ENCODE measurements around the gene SCN5A.

Gene SCN5A

DNA sequence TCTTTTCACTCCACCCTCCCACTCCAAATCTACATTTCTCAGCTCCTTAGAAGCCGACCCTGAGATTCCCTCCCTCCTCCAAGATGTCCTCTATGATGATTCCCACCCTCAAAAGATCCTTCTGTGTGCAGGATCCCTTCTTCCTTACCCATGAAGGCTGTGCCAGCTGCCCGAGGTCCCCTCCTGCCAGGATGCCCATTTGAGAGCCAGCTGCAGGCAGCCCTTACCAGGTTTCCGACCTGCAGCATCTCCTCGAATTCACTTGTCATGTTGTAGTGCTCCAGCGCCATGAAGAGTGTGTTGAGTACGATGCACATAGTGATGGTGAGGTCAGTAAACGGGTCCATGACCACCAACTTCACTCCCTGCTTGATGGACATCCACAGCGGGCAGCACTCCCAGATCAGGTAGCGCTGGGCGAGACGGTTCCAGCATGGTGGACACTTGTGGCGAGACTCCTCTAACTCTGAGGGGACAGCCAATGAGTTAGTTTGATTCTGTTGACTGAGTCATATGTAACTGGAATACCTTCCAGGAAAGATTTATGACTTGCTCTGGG, 51.9 kb downstream of the SCN5A start:
- H3K36me3 ChIP-seq (ENCODE audit: insufficient read depth, low read length), result no peaks in the 10 kb centered on the region
- H3K9ac ChIP-seq (ENCODE audit: low read length), result no peak overlapping the region
- H3K27ac ChIP-seq (ENCODE audit: low read depth, low read length), result no peak overlapping the region
- no peak overlapping the region for H3K4me3 ChIP-seq (ENCODE audit: low read depth in 1 of 2, low read length in 2 of 2)
- H3K4me1 ChIP-seq (ENCODE audit: insufficient read depth, low read length), result no peaks in the 10 kb centered on the region
- no peaks in the 10 kb centered on the region for H3K27me3 ChIP-seq (ENCODE audit: control insufficient read depth in 1 of 2, insufficient read depth in 2 of 2, low read length in 2 of 2)
- no peaks in the 10 kb centered on the region for H3K9me3 ChIP-seq (ENCODE audit: low read length)

DNA sequence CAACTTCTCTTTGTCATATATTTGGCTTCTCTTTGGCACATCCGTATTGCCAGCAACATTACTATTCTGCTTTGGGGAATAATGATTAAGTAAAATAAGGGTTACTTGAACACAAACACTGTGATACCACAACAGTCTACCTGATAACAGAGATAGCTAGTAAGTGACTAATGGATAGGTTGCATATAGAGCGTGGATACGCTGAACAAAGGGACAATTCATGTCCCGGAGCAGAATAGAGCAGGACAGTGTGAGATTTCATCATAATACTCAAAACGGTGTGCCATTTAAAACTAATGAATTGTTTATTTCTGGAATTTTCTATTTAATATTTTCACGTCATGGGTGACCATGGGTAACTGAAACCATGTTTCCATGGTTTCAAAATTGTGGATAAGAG, 54.1 kb downstream of the SCN5A start:
- no peak overlapping the region for H3K27ac ChIP-seq (ENCODE audit: low read depth, low read length)
- H3K4me1 ChIP-seq (ENCODE audit: insufficient read depth, low read length), result peaks cover 5% of the 10 kb centered on the region
- no peak overlapping the region for H3K9ac ChIP-seq (ENCODE audit: low read length)
- no peaks in the 10 kb centered on the region for H3K9me3 ChIP-seq (ENCODE audit: low read length)
- no peaks in the 10 kb centered on the region for H3K36me3 ChIP-seq (ENCODE audit: insufficient read depth, low read length)
- no peaks in the 10 kb centered on the region for H3K27me3 ChIP-seq (ENCODE audit: control insufficient read depth in 1 of 2, insufficient read depth in 2 of 2, low read length in 2 of 2)
- no peak overlapping the region for H3K4me3 ChIP-seq (ENCODE audit: low read depth in 1 of 2, low read length in 2 of 2)

DNA sequence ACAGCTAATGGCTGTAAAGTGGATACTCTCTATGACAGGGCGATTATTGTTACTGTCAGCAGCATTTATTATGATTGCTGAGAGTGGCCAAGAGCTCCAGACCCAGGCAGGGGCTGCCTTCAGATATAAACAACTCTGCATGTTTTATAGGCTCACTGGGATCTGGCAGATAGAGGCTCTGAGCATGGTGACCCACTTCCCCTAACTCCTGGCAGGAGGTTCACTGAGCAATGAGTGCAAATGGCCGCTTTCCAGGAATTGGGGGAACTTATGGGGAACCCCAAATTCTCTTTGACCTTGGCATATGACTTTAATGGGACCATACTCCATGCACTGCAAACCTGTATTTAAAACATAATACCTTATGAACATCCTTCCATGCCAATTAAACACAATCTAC, 59.0 kb downstream of the SCN5A start:
- H3K27me3 ChIP-seq (ENCODE audit: control insufficient read depth in 1 of 2, insufficient read depth in 2 of 2, low read length in 2 of 2), result no peaks in the 10 kb centered on the region
- H3K4me1 ChIP-seq (ENCODE audit: insufficient read depth, low read length), result peaks cover 12% of the 10 kb centered on the region
- no peak overlapping the region for H3K27ac ChIP-seq (ENCODE audit: low read depth, low read length)
- no peaks in the 10 kb centered on the region for H3K36me3 ChIP-seq (ENCODE audit: insufficient read depth, low read length)
- no peaks in the 10 kb centered on the region for H3K9me3 ChIP-seq (ENCODE audit: low read length)
- H3K4me3 ChIP-seq (ENCODE audit: low read depth in 1 of 2, low read length in 2 of 2), result no peak overlapping the region
- no peak overlapping the region for H3K9ac ChIP-seq (ENCODE audit: low read length)

DNA sequence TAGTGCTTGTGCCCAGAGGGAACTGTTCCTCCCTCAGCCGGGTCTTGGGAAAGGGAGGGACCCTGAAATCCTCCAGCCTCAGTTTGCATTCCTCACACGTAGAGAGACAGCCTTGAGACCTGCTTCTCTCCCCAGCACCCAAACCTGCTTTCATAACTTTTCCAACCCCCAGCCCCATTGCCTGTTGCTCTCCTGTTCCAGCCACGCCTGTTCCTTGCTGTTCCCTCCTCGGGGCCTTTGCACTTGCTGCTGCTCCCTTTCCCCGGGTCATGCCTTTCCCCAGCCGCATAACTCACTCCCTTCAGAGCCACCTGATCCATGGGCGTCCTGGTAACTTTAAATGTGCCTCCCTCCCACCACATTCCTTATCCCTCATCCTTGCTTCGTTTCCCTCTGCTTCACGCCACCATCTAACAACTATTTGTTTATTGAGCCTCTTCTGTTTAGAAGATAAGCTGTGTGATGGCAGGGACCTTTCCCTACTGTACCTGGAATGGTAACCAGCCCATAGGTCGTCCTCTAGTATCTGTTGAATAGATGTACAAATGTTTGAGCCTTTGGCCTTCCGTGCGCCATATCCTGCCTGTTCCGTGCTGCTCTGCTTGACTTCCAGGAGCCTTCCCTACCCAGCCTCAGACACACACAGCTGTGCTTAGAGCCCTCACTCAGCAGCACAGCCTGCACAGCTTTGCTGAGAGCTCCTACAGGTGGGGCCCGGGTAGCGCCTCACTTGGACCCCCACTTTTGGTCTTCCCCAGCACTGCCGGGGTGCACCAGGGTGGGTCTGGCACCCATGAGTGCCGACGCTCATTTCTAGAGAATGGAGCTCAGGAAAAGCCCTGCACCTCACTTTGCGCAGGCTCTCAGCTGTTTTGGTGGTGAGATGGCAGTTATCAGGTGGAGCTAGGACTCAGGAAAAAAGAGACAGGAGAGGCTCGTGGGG, 60.2 kb downstream of the SCN5A start:
- H3K27me3 ChIP-seq (ENCODE audit: control insufficient read depth in 1 of 2, insufficient read depth in 2 of 2, low read length in 2 of 2), result no peaks in the 10 kb centered on the region
- H3K9ac ChIP-seq (ENCODE audit: low read length), result no peak overlapping the region
- H3K27ac ChIP-seq (ENCODE audit: low read depth, low read length), result no peak overlapping the region
- peaks cover 12% of the 10 kb centered on the region for H3K4me1 ChIP-seq (ENCODE audit: insufficient read depth, low read length)
- no peaks in the 10 kb centered on the region for H3K36me3 ChIP-seq (ENCODE audit: insufficient read depth, low read length)
- H3K4me3 ChIP-seq (ENCODE audit: low read depth in 1 of 2, low read length in 2 of 2), result no peak overlapping the region
- no peaks in the 10 kb centered on the region for H3K9me3 ChIP-seq (ENCODE audit: low read length)

DNA sequence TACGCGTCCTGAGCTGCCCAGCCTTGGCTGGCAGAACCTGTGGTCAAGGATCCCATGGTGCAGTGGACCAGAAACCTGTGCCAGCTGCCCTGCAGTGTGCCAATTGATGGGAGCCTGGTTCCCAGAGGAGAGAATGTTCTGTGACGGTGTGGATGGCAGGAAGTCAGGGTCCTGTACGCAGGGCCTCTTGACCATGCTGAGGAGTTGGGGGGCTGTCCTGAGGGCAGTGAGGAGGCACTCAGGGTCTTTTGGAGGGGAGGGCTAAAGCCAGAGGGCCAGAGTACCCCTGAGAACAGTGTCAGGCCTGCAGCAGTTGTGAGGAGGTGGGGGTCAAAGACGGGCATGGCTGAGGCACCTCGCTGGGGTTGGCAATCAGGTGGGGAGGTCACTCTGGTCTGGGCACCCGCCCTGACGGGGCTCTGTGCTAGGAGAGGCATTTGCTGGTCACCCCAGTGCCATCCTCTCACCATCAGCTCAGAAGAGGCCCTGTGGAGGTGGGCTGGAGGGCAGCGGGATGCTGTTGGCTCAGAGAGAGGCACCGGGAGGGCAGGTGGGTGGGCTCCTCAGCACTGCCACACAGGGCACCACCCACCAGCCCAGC, 61.0 kb downstream of the SCN5A start:
- H3K9ac ChIP-seq (ENCODE audit: low read length), result no peak overlapping the region
- H3K27me3 ChIP-seq (ENCODE audit: control insufficient read depth in 1 of 2, insufficient read depth in 2 of 2, low read length in 2 of 2), result no peaks in the 10 kb centered on the region
- no peaks in the 10 kb centered on the region for H3K9me3 ChIP-seq (ENCODE audit: low read length)
- no peak overlapping the region for H3K4me3 ChIP-seq (ENCODE audit: low read depth in 1 of 2, low read length in 2 of 2)
- no peaks in the 10 kb centered on the region for H3K36me3 ChIP-seq (ENCODE audit: insufficient read depth, low read length)
- H3K4me1 ChIP-seq (ENCODE audit: insufficient read depth, low read length), result peaks cover 12% of the 10 kb centered on the region
- no peak overlapping the region for H3K27ac ChIP-seq (ENCODE audit: low read depth, low read length)

DNA sequence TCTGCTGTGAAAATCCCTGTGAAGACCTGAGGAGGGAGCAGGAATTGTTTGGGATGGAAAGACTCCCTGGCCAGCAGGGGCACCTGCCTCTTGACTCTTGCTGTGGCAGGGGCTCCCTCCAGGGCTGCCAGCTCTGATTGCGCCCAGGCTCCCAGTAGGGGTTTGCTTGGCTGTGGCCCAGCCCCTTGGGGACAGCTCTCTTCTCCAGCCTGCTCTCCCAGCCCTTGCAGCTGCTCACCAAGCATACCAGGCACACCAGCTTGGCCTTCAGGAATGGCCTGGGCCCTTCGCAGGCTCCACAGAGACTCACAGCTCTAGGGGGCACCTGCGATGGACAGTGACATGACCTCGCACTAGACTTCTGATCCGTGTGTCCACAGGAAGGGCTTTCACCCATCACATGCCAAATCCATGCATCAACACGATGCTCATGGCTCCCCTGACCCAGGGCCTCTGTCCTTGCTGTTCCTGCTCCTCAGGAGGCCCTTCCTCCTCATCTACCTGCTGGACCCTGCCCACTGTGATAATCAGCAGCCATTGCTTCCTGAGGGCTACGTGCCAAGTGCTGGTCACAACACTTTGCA, 61.8 kb downstream of the SCN5A start:
- Histone ChIP-seq H3K27me3 (ENCODE audit: control insufficient read depth in 1 of 2, insufficient read depth in 2 of 2, low read length in 2 of 2) (no peaks in the 10 kb centered on the region), H3K4me3 (ENCODE audit: low read depth in 1 of 2, low read length in 2 of 2) (no peak overlapping the region), H3K4me1 (ENCODE audit: insufficient read depth, low read length) (peaks cover 12% of the 10 kb centered on the region), H3K9ac (ENCODE audit: low read length) (no peak overlapping the region), H3K27ac (ENCODE audit: low read depth, low read length) (no peak overlapping the region), H3K9me3 (ENCODE audit: low read length) (no peaks in the 10 kb centered on the region), H3K36me3 (ENCODE audit: insufficient read depth, low read length) (no peaks in the 10 kb centered on the region)

DNA sequence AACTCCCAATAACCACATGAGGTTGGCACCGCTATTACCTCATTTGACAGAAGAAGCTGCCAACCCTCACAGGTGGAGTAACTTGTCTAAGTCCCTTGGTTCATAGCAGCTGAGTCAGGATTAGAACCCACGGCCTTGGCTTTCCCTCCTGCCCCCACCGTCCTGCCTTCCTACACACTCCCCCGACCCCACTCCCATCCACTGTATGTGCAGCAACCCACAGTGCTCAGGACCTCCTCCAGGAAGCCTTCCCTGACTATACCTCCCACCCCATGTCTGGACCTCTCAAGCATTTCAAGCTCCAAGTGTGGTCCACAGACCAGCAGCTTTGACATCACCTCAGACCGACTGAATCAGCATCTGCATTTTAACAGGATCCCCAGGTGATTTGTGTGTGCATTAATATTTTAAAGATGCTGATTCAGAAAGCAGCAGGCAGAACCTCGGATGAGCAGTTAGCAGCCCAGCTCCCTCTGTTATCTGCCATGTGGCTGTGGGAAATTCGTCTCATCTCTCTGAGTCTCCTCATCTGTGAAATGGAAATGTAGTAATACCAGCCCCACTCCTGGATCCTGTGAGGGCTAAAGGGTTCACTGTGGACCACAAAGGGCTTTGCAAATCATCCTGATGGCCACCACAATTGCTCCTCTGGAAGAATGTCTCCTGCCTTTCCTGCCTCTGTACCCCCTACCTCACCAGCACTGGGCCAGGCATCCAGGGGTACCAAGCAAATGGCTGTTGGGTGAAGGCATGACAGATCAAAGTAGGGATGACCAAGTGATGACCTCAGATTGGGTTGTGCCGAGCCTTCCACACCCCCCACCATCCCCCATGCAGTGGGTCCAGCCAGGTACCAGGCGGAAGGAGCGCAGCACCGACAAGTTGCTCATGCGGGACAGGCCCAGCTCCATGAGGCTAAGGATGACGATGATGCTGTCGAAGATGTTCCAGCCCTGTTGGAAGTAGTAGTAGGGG, 62.7 kb downstream of the SCN5A start:
- Histone ChIP-seq H3K4me3 (ENCODE audit: low read depth in 1 of 2, low read length in 2 of 2) (no peak overlapping the region), H3K36me3 (ENCODE audit: insufficient read depth, low read length) (no peaks in the 10 kb centered on the region), H3K9me3 (ENCODE audit: low read length) (no peaks in the 10 kb centered on the region), H3K4me1 (ENCODE audit: insufficient read depth, low read length) (peaks cover 12% of the 10 kb centered on the region), H3K9ac (ENCODE audit: low read length) (no peak overlapping the region), H3K27me3 (ENCODE audit: control insufficient read depth in 1 of 2, insufficient read depth in 2 of 2, low read length in 2 of 2) (no peaks in the 10 kb centered on the region), H3K27ac (ENCODE audit: low read depth, low read length) (no peak overlapping the region)

DNA sequence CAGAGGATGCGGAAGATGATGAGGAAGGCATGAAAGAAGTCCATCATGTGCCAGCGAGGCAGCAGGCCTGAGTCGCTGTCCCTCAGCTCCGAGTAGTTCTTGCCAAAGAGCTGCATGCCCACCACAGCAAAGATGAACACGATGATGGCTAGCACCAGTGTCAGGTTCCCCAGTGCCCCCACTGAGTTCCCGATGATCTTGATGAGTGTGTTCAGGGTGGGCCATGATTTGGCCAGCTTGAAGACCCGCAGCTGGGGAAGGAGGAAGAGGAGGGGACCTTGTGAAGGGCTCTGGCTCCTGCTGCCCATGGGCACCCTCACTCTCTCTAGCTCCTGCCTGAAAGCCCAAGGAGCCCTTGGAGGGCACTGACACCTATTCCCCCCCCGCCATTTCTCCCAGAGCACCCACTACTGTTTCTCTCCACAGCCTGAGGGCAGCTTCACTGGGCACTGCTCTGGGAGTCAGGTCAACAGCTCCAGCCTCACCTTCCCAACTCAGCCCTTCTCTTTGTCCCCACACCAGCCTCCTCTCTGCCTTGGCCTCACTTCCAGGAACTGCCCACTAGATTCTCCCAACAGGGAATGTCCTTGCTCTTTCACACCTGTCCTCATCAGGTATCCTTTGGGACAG, 63.6 kb downstream of the SCN5A start:
- peaks cover 12% of the 10 kb centered on the region for H3K4me1 ChIP-seq (ENCODE audit: insufficient read depth, low read length)
- H3K9me3 ChIP-seq (ENCODE audit: low read length), result no peaks in the 10 kb centered on the region
- H3K9ac ChIP-seq (ENCODE audit: low read length), result no peak overlapping the region
- no peak overlapping the region for H3K4me3 ChIP-seq (ENCODE audit: low read depth in 1 of 2, low read length in 2 of 2)
- H3K27me3 ChIP-seq (ENCODE audit: control insufficient read depth in 1 of 2, insufficient read depth in 2 of 2, low read length in 2 of 2), result no peaks in the 10 kb centered on the region
- no peaks in the 10 kb centered on the region for H3K36me3 ChIP-seq (ENCODE audit: insufficient read depth, low read length)
- no peak overlapping the region for H3K27ac ChIP-seq (ENCODE audit: low read depth, low read length)

DNA sequence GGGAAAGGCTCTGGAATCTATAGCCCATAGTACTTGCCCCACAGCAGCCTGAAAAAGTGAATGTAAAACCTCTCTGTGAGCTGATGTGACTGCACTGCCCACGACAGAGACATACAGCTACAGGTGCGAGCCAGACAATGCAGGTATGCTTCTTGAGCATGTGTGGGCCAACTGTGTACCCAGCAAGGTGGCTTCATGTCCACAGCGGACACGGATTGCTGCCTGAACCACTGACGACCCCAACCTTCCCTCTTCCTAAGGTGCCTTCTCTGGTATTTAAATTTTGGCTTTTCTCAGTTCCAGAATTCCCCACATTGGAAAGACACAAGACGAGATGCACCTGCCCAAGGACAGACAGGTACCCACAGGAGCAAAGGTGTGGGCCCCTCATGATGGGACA, 65.8 kb downstream of the SCN5A start:
- no peak overlapping the region for H3K4me3 ChIP-seq (ENCODE audit: low read depth in 1 of 2, low read length in 2 of 2)
- no peaks in the 10 kb centered on the region for H3K36me3 ChIP-seq (ENCODE audit: insufficient read depth, low read length)
- no peaks in the 10 kb centered on the region for H3K27me3 ChIP-seq (ENCODE audit: control insufficient read depth in 1 of 2, insufficient read depth in 2 of 2, low read length in 2 of 2)
- H3K9ac ChIP-seq (ENCODE audit: low read length), result no peak overlapping the region
- no peaks in the 10 kb centered on the region for H3K9me3 ChIP-seq (ENCODE audit: low read length)
- no peak overlapping the region for H3K27ac ChIP-seq (ENCODE audit: low read depth, low read length)
- no peaks in the 10 kb centered on the region for H3K4me1 ChIP-seq (ENCODE audit: insufficient read depth, low read length)

DNA sequence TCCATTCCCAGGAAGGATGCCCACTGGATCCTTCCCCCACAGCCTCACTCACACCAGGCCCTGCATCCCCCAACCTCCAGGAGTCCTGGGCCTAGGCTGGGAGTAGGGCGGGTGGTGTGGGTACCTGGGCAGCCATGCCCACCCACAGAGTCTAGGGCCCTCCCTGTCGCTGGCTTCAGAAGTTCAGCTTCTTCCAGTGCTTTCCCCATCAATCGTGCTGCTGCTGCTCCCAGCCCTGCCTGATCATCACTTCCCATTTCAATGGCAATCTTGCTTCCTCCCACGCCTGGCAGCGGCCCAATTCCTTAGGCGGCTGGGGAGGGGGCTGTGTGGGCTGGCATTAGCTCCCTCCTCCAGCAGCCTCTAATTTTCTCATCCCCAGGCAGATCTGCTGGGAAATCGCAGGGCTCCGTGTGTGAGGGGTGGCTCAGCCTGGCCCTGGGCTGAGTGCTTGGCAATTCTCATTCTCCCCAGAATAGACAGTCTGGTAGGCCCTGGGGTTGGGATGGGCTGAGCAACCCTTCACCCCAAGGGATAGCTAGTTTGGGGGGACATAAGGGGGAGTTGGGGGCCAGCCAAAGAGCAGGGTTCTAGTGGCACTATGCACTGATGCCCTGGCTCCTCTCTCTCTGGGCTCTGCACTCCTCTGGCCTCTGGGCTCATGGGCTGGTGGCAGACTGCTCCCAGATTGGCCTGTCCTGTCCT, 66.4 kb downstream of the SCN5A start:
- H3K4me3 ChIP-seq (ENCODE audit: low read depth in 1 of 2, low read length in 2 of 2), result no peak overlapping the region
- no peak overlapping the region for H3K27ac ChIP-seq (ENCODE audit: low read depth, low read length)
- H3K9me3 ChIP-seq (ENCODE audit: low read length), result no peaks in the 10 kb centered on the region
- H3K27me3 ChIP-seq (ENCODE audit: control insufficient read depth in 1 of 2, insufficient read depth in 2 of 2, low read length in 2 of 2), result no peaks in the 10 kb centered on the region
- H3K9ac ChIP-seq (ENCODE audit: low read length), result no peak overlapping the region
- H3K4me1 ChIP-seq (ENCODE audit: insufficient read depth, low read length), result no peaks in the 10 kb centered on the region
- H3K36me3 ChIP-seq (ENCODE audit: insufficient read depth, low read length), result no peaks in the 10 kb centered on the region
